ENCODE data around the gene GPATCH2.
"Not testable (repeated sequence)": the region's sequence is repeated elsewhere in the genome, so short reads cannot be mapped to it uniquely, and the experiment has no call there.

Gene GPATCH2

DNA sequence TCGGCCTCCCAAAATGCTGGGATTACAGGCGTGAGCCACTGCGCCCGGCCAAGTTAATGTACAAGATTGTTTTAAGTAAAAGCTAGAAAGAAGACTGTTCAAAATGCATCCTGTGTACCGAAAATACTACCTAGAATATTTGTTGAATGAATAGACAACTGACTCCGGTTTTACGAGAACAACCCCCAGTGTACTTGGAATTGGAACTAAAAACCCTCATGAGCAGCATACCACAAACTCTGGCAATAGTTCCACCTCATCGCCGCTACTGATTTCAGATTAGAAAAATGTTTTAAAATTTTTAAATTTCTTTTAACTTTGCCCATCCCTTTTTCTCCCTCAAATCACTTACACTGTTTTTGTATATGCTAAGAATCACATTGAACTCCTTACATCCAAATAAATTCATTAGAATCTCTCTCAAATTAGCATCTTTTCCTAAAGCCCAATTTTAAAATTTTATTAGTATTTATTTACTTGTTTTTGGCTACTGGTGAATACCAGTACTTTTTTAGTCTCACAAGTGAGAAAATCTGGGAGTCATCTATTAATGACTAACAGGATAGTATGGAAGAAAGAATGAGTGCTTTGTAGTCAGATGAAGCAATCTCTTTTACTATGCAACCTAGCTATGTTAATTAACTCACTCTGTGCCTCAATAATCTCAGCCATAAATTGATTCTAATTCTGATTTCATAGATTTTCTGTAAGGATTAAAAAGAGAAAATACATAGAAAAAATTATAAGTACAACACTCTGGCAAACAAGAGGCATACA, 95.1 kb downstream of the GPATCH2 start:
- Histone ChIP-seq H3K27me3 (ENCODE audit: control insufficient read depth in 5 of 5, insufficient read depth in 4 of 5, low read length in 5 of 5) (no peaks in the 10 kb centered on the region), H3K36me3 (ENCODE audit: control insufficient read depth in 5 of 5, insufficient read depth in 5 of 5, low read length in 5 of 5) (no peaks in the 10 kb centered on the region), H3K27ac (ENCODE audit: low read depth, low read length) (no peak overlapping the region), H3K4me3 (ENCODE audit: low read depth in 1 of 5, low read length in 5 of 5) (no peak overlapping the region), H3K4me1 (ENCODE audit: control insufficient read depth in 5 of 5, insufficient read depth in 5 of 5, low read length in 5 of 5) (peaks cover 0 to 4% (median 0%) of the 10 kb centered on the region in 5 donors), H3K9ac (ENCODE audit: low read length in 5 of 5) (no peak overlapping the region), H3K9me3 (ENCODE audit: control insufficient read depth in 5 of 5, low read length in 5 of 5) (no peaks in the 10 kb centered on the region)

DNA sequence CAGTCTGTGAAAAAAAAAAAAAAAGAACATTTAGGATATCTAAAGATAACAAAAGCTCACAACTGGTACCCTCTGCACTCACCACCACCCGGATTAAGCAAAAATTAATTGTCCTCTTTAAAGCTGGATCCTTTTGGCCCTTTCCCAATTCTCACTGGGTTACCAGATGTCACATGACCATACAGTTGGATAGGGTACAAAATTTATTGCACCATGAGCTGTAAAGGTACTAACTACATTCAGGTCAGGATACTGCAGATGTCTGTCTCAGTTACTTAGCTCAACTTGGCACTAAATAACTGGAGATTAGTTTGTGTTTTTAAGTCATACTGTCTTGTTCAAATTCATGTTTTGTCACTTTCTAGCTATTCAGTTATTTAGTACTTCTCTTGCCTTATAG, 96.3 kb downstream of the GPATCH2 start:
- Histone ChIP-seq H3K9ac (ENCODE audit: low read length in 5 of 5) (no peak overlapping the region), H3K4me1 (ENCODE audit: control insufficient read depth in 5 of 5, insufficient read depth in 5 of 5, low read length in 5 of 5) (peaks cover 0 to 4% (median 0%) of the 10 kb centered on the region in 5 donors), H3K9me3 (ENCODE audit: control insufficient read depth in 5 of 5, low read length in 5 of 5) (no peaks in the 10 kb centered on the region), H3K36me3 (ENCODE audit: control insufficient read depth in 5 of 5, insufficient read depth in 5 of 5, low read length in 5 of 5) (no peaks in the 10 kb centered on the region), H3K27me3 (ENCODE audit: control insufficient read depth in 5 of 5, insufficient read depth in 4 of 5, low read length in 5 of 5) (no peaks in the 10 kb centered on the region), H3K27ac (ENCODE audit: low read depth, low read length) (no peak overlapping the region), H3K4me3 (ENCODE audit: low read depth in 1 of 5, low read length in 5 of 5) (no peak overlapping the region)

DNA sequence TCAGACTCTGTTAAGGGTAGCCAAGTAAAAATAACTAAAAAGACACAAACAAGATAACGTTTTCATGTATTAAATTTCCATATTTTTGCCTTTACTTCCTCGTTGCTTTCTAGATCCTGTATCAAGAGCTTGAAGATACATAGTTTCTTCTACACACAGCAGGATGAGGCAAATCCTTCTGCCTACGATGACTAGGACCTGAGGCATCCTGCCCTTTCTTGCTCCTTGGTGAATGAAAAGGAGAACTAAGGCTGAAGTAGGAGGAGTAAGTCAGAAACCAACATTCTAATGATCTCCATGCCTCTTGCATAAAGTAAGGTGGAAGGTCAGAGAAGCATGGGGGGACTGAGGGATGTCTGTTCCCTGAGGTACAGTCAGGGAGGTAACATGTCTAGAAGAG, 102.6 kb downstream of the GPATCH2 start:
- no peak overlapping the region for H3K9ac ChIP-seq (ENCODE audit: low read length in 5 of 5)
- H3K9me3 ChIP-seq (ENCODE audit: control insufficient read depth in 5 of 5, low read length in 5 of 5) = no peaks in the 10 kb centered on the region
- no peaks in the 10 kb centered on the region for H3K4me1 ChIP-seq (ENCODE audit: control insufficient read depth in 5 of 5, insufficient read depth in 5 of 5, low read length in 5 of 5)
- H3K27me3 ChIP-seq (ENCODE audit: control insufficient read depth in 5 of 5, insufficient read depth in 4 of 5, low read length in 5 of 5) = no peaks in the 10 kb centered on the region
- no peaks in the 10 kb centered on the region for H3K36me3 ChIP-seq (ENCODE audit: control insufficient read depth in 5 of 5, insufficient read depth in 5 of 5, low read length in 5 of 5)
- H3K4me3 ChIP-seq (ENCODE audit: low read depth in 1 of 5, low read length in 5 of 5) = no peak overlapping the region
- H3K27ac ChIP-seq (ENCODE audit: low read depth, low read length) = no peak overlapping the region

DNA sequence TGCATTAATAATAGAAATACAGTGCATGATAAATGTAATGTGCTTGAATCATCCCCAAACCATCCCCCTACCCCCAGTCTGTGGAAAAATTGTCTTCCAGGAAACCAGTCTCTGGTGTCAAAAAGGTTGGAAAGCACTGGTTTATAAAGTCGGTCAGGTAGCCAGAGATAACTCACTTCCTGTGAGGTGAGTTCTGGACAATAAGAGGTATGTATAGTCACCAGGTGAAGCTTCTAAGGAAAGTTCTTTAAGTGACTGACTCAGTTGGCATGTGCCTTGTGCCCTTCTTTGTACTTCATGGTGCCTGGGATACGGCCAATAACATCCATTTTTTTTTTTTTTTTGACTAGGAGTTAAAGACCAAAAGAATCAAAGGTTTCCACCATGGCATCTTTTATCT, 103.7 kb downstream of the GPATCH2 start:
- Histone ChIP-seq H3K27me3 (ENCODE audit: control insufficient read depth in 5 of 5, insufficient read depth in 4 of 5, low read length in 5 of 5) (no peaks in the 10 kb centered on the region), H3K4me1 (ENCODE audit: control insufficient read depth in 5 of 5, insufficient read depth in 5 of 5, low read length in 5 of 5) (no peaks in the 10 kb centered on the region), H3K27ac (ENCODE audit: low read depth, low read length) (no peak overlapping the region), H3K4me3 (ENCODE audit: low read depth in 1 of 5, low read length in 5 of 5) (no peak overlapping the region), H3K9ac (ENCODE audit: low read length in 5 of 5) (no peak overlapping the region), H3K9me3 (ENCODE audit: control insufficient read depth in 5 of 5, low read length in 5 of 5) (no peaks in the 10 kb centered on the region), H3K36me3 (ENCODE audit: control insufficient read depth in 5 of 5, insufficient read depth in 5 of 5, low read length in 5 of 5) (no peaks in the 10 kb centered on the region)

DNA sequence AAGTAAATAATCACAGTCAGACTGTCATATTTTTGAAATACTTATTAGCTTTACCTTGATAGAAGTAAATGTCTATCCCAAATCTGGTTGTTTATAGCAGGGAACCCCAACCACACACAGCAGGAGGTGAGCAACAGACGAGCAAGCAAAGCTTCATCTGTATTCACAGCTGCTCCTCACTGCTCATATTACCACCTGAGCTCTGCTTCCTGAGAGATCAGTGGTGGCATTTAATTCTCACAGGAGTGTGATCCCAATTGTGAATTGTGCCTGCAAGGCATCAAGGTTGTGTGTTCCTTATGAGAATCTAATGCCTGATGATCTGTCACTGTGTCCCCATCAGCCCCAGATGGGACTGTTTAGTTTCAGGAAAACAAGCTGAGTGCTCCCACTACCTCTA, 104.3 kb downstream of the GPATCH2 start:
- Histone ChIP-seq H3K9ac (ENCODE audit: low read length in 5 of 5) (no peak overlapping the region), H3K27ac (ENCODE audit: low read depth, low read length) (no peak overlapping the region), H3K27me3 (ENCODE audit: control insufficient read depth in 5 of 5, insufficient read depth in 4 of 5, low read length in 5 of 5) (no peaks in the 10 kb centered on the region), H3K4me1 (ENCODE audit: control insufficient read depth in 5 of 5, insufficient read depth in 5 of 5, low read length in 5 of 5) (no peaks in the 10 kb centered on the region), H3K9me3 (ENCODE audit: control insufficient read depth in 5 of 5, low read length in 5 of 5) (no peaks in the 10 kb centered on the region), H3K36me3 (ENCODE audit: control insufficient read depth in 5 of 5, insufficient read depth in 5 of 5, low read length in 5 of 5) (no peaks in the 10 kb centered on the region), H3K4me3 (ENCODE audit: low read depth in 1 of 5, low read length in 5 of 5) (no peak overlapping the region)

DNA sequence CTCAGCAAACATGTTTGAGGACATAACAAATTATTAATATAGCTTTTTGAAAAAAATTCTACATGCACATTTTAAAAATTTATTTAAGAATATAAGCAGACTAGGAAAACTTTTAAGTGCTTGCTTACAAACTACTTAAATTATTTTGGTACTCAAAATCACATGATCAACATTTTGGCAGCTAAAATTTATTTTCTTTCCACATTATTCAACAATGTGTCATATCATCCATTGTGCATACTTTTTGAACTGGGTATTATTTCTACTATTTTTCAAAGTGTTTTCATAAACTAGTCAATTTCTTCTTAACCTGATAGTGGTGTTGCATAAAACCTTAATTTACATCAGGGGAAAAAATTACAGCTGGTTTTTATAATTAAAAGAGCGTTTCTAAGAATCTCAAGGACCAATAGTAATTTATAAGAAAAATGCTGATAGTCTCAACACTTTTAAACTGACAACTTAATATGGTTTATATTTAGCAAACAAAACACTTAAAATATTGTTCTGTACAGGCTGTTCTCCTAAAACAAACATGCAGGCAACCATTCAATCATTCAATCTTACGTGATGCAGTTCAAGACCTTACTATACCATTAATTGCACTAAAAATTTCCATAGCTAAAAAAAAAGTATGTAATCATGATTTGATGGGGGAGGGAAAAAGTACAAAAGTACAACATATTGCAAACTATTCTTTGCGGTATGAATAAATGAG, 105.0 kb downstream of the GPATCH2 start:
- no peaks in the 10 kb centered on the region for H3K9me3 ChIP-seq (ENCODE audit: control insufficient read depth in 5 of 5, low read length in 5 of 5)
- H3K27me3 ChIP-seq (ENCODE audit: control insufficient read depth in 5 of 5, insufficient read depth in 4 of 5, low read length in 5 of 5) = no peaks in the 10 kb centered on the region
- no peak overlapping the region for H3K27ac ChIP-seq (ENCODE audit: low read depth, low read length)
- no peaks in the 10 kb centered on the region for H3K36me3 ChIP-seq (ENCODE audit: control insufficient read depth in 5 of 5, insufficient read depth in 5 of 5, low read length in 5 of 5)
- H3K4me1 ChIP-seq (ENCODE audit: control insufficient read depth in 5 of 5, insufficient read depth in 5 of 5, low read length in 5 of 5) = no peaks in the 10 kb centered on the region
- no peak overlapping the region for H3K4me3 ChIP-seq (ENCODE audit: low read depth in 1 of 5, low read length in 5 of 5)
- no peak overlapping the region for H3K9ac ChIP-seq (ENCODE audit: low read length in 5 of 5)

DNA sequence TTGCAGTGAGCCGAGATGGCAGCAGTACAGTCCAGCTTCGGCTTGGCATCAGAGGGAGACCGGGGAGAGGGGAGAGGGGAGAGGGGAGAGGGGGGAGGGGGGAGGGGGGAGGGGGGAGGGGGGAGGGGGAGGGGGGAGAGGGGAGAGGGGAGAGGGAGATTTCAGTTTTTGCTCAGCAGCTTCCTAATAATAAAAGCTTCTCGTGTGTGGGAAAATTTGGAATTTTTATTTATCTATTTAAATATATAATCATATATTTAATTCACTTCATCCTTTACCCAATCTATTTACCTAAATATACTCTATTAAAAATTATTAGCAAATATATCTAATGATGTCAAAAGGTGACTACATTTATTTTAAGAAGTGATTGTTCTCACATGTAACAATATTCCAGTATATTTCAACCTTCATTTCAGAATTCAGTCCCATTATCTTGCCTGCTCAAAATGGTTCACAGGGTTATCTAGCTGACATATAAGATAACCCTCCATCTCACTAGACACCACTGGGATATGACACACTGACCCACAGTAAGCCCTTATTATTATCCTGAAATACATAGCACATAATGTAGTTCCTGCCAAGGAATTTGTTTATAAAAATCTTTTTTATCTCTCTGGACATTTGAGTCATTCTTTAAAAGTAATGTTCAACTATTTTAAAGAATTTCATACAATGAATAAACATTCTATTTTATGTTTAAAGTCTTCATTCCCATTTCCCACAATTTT, 105.9 kb downstream of the GPATCH2 start:
- H3K27ac ChIP-seq (ENCODE audit: low read depth, low read length) = no peak overlapping the region
- no peaks in the 10 kb centered on the region for H3K4me1 ChIP-seq (ENCODE audit: control insufficient read depth in 5 of 5, insufficient read depth in 5 of 5, low read length in 5 of 5)
- no peak overlapping the region for H3K9ac ChIP-seq (ENCODE audit: low read length in 5 of 5)
- no peaks in the 10 kb centered on the region for H3K36me3 ChIP-seq (ENCODE audit: control insufficient read depth in 5 of 5, insufficient read depth in 5 of 5, low read length in 5 of 5)
- no peak overlapping the region for H3K4me3 ChIP-seq (ENCODE audit: low read depth in 1 of 5, low read length in 5 of 5)
- H3K27me3 ChIP-seq (ENCODE audit: control insufficient read depth in 5 of 5, insufficient read depth in 4 of 5, low read length in 5 of 5) = no peaks in the 10 kb centered on the region
- H3K9me3 ChIP-seq (ENCODE audit: control insufficient read depth in 5 of 5, low read length in 5 of 5) = no peaks in the 10 kb centered on the region

DNA sequence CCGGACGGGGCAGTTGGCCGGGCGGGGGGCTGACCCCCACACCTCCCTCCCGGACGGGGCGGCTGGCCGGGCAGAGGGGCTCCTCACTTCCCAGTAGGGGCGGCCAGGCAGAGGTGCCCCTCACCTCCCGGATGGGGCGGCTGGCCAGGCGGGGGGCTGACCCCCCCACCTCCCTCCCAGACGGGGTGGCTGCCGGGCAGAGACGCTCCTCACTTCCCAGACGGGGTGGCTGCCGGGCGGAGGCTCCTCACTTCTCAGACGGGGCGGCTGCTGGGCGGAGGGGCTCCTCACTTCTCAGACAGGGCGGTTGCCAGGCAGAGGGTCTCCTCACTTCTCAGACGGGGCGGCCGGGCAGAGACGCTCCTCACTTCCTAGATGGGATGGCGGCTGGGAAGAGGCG, 107.0 kb downstream of the GPATCH2 start:
- H3K9me3 ChIP-seq (ENCODE audit: control insufficient read depth in 5 of 5, low read length in 5 of 5); H3K4me1 ChIP-seq (ENCODE audit: control insufficient read depth in 5 of 5, insufficient read depth in 5 of 5, low read length in 5 of 5); H3K27ac ChIP-seq (ENCODE audit: low read depth, low read length); H3K9ac ChIP-seq (ENCODE audit: low read length in 5 of 5); H3K36me3 ChIP-seq (ENCODE audit: control insufficient read depth in 5 of 5, insufficient read depth in 5 of 5, low read length in 5 of 5); H3K27me3 ChIP-seq (ENCODE audit: control insufficient read depth in 5 of 5, insufficient read depth in 4 of 5, low read length in 5 of 5); H3K4me3 ChIP-seq (ENCODE audit: low read depth in 1 of 5, low read length in 5 of 5): not testable (repeated sequence)

DNA sequence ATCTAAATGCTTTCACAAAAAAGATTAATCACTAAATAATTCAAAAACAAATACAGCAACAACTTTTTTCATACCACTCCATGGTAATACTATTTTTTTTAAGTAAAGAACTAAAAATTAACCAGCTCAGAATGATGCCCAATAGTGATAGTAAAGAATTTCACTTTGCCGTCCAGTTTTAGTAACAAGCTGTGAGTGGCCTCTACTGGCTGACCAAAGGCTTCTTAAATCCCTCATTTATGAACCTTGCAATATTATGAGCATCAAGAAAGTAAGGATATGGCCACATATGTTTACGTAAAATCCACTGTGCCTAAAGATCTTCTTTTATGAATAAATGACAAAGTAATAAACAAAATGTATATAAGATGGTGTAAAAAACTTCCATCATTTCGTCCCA, 108.6 kb downstream of the GPATCH2 start:
- H3K9ac ChIP-seq (ENCODE audit: low read length in 5 of 5) = no peak overlapping the region
- no peak overlapping the region for H3K4me3 ChIP-seq (ENCODE audit: low read depth in 1 of 5, low read length in 5 of 5)
- H3K27ac ChIP-seq (ENCODE audit: low read depth, low read length) = no peak overlapping the region
- no peaks in the 10 kb centered on the region for H3K36me3 ChIP-seq (ENCODE audit: control insufficient read depth in 5 of 5, insufficient read depth in 5 of 5, low read length in 5 of 5)
- no peaks in the 10 kb centered on the region for H3K4me1 ChIP-seq (ENCODE audit: control insufficient read depth in 5 of 5, insufficient read depth in 5 of 5, low read length in 5 of 5)
- H3K9me3 ChIP-seq (ENCODE audit: control insufficient read depth in 5 of 5, low read length in 5 of 5) = no peaks in the 10 kb centered on the region
- H3K27me3 ChIP-seq (ENCODE audit: control insufficient read depth in 5 of 5, insufficient read depth in 4 of 5, low read length in 5 of 5) = no peaks in the 10 kb centered on the region

DNA sequence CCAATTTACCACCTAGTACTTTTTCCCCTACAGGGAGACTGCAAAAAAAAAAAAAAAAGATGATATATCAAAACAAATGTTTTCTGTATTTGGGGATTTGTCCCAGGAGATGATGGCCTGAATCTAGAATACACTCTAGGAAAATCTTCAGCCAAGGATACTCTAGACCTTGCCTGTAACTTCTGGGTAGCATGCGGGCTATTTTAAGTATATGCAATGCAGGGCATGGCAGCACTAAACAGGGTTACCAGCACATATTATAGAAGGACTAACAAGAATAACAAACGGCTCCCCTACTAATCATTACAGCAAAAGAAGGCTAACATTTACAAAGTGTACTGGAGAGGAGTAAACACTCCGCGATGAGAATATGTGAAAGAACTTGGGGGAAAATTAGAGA, 109.6 kb downstream of the GPATCH2 start:
- Histone ChIP-seq H3K4me1 (ENCODE audit: control insufficient read depth in 5 of 5, insufficient read depth in 5 of 5, low read length in 5 of 5) (no peaks in the 10 kb centered on the region), H3K27ac (ENCODE audit: low read depth, low read length) (no peak overlapping the region), H3K4me3 (ENCODE audit: low read depth in 1 of 5, low read length in 5 of 5) (no peak overlapping the region), H3K9me3 (ENCODE audit: control insufficient read depth in 5 of 5, low read length in 5 of 5) (no peaks in the 10 kb centered on the region), H3K9ac (ENCODE audit: low read length in 5 of 5) (no peak overlapping the region), H3K27me3 (ENCODE audit: control insufficient read depth in 5 of 5, insufficient read depth in 4 of 5, low read length in 5 of 5) (no peaks in the 10 kb centered on the region), H3K36me3 (ENCODE audit: control insufficient read depth in 5 of 5, insufficient read depth in 5 of 5, low read length in 5 of 5) (no peaks in the 10 kb centered on the region)
